H1 (cell line): ENCODE results near the gene GPR143. TPM values are rescaled to one million over a fixed set of nuclear protein-coding genes. Genes with fewer than 3 reads are reported as not detected.

Source experiments
- GTF2F1 ChIP-seq: IDR thresholded peaks from 2 replicates; pipeline ENCODE4 v1.6.1; 2012; ENCODE audit warnings: low read depth, low read length, improper control_type of control experiment, borderline replicate concordance
- NANOG ChIP-seq: IDR thresholded peaks from 2 replicates; pipeline ENCODE4 v1.6.1; 2011; ENCODE audit warnings: low read length, low read depth, mild to moderate bottlenecking, inconsistent platforms; ENCODE audit not compliant: insufficient read depth, poor library complexity, severe bottlenecking
- polyA plus RNA-seq, 7 experiments: library from polyadenylated mRNA; depleted of rRNA in 3 of 7; stranded (reverse) in 5 of 7; unstranded in 2 of 7; fragments of >200 nt in 5 of 7; fragments of 200-250 nt in 2 of 7; gene quantifications; 1 replicate in 5 of 7; 2 replicates in 1 of 7; 4 replicates in 1 of 7; pipeline versions ENCODE4 v1.2.1 to v1.2.3, GENCODE V29; 2011 to 2013; ENCODE audit warnings: missing spikeins in 2 of 7, mixed read lengths in 2 of 7
- total RNA-seq: library from RNA; stranded (reverse); fragmentation: NEBNext Ultra II Directional; extraction: Animal tissue kit (Norgen Biotek cat#: 25700); gene quantifications from 2 replicates; pipeline ENCODE4 v1.2.1, GENCODE V29; 2021

The GPR143 gene
- total and polyA plus RNA-seq, 2 of the 8 experiments (the other 6 are each of a cell fraction or from before 2014, with no cell fraction given) = 18.5 to 30.7 TPM

- no peak for TF ChIP-seq GTF2F1
- TF ChIP-seq NANOG = no peak
Measured at GRCh38 chrX:9687899-9688298, 77.7 kb downstream of the GPR143 start (continued).
